GM18519 (cell line): ENCODE data around the gene CALD1.

Experiments
- ATAC-seq: cut with Tn5 transposase; IDR thresholded peaks from one replicate; pipeline ENCODE4 v1.9.1; 2021; ENCODE audit warnings: mild to moderate bottlenecking, moderate library complexity; ENCODE audit not compliant: unreplicated experiment, low FRiP score

CALD1 gene

DNA sequence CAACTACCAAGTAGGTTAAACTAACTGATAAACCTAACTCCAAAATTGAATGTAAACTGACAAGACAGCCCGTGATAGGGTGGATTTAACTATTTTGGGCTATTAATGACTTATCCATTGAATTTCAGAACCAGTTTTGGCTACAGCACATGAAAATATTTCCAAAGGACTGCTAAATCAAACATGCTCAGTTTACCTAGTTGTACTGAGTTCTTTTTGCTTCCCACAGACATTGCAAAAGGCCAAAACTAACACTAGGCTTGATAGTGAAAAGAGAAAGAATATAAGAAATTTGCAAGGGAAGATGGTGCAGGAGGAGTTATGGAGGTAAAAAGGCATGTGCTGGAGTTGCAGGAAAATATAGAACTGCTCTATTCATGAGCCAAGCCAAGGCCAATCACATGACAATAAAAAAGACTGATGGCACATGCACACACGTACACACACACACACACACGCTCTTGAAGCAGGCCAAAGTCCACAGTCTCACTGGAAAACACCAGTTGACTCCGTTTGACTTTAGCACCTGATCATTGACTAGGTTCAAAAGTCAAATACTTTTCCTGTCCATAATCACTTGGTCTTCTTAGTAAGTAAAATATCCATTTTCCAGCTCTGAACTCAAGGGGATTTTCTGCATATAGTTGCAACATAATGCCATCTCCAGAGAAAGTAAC, 130.9 kb downstream of the CALD1 start:
- no peak for ATAC-seq

DNA sequence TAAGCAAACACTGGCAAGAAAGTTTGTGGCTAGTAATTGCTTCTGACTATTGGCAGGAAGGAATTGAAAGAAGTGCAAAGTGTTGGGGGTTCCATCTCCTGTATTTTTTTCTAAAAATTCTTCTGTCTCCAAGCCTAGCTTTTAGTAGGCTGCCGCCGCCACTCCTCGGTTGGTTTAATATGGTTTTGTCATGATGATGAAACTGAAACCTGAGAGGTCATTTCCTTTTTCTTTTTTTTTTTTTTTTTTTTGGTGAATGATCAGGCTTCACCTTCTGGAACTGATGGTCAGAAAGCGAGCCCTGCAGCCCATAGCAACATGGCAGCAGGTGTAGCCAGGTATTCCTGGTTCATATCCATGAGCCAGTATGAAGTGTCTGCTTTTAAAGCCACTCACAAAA, 131.5 kb downstream of the CALD1 start:
- ATAC-seq, result no peak

DNA sequence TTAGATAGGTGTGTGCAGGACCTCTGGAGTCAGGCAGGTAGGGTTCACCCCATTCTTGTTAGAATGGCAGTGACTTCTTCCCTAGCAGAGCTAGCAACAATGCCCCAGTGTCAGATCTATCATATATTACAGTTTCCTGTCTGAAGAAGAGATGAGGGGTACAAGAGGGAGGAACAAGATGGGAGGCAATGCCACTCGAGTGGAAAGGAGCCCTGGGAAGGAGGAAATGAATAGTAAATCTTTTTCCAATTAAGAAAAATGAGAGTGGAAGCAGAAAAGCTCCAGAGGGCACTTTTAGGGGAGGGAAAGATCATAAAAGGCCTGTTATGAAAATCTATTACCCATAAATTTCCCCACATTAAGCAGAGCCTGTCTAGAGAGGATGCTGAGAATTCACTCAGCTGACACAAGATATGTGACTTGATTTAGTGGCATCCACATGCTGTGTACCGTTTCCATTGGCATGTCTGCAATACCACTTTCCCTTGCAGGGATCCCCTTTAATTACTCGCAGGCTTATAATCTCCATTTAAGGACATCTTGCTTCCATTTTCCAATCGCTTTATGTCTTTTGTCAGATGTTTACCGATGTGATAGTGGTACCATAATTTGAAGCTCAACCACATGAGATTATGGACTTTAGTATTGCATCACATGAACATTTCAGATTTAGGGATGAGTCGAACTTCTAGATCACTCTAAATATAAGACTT, 136.9 kb downstream of the CALD1 start:
- ATAC-seq, result no peak

DNA sequence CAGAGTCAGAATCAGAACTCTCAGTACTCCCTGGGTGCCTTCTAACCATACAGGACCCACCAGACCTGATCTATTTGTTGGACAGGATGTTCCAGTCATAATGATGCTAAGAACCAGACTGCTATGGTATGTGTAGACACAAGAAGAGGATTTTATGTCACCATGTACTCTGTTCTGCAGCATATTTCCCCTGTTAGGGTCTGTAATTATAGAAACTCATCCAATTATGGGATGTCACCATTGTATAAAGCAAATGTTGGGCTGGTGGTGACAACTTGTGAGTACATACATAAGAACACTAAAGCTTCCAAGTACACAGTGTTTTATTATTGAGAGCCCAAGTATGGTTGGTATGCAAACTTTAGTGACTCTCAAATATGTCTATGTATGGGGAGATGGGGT, 139.8 kb downstream of the CALD1 start:
- peak; percentile 83 for ATAC-seq

DNA sequence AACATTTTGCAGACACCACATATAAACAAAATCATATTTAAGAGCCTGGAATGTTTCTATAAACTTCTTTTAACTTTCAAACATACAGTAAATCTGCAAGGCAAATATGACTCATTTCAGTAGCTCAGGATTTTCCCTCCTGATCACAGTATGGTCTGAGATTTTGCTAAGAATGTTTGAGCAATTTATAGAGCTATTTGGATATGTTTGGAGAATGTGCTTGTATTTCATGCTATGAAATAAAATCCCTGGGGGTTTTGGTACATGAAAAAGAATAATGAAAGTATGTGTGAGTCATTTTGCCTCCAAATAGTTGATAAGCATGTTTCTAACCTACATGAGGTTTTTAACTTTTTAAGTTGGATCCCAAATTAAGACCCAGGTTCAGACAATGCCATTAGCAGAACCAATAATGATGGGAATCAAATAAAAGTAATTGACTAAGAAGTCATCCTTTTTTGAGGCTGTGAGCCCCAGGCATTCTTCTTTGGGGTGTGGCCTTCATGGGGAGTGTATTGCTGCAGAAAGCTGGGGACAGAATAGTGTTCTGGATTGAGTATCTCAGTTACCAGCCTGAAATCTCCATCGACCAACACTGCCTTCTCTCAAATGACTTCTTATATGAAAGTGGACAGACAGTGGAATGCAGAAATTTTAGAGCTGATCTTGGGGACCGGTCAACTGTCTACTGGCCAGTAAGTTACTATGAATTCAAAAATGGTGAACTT, 140.8 kb downstream of the CALD1 start:
- ATAC-seq, result peak; percentile 28

DNA sequence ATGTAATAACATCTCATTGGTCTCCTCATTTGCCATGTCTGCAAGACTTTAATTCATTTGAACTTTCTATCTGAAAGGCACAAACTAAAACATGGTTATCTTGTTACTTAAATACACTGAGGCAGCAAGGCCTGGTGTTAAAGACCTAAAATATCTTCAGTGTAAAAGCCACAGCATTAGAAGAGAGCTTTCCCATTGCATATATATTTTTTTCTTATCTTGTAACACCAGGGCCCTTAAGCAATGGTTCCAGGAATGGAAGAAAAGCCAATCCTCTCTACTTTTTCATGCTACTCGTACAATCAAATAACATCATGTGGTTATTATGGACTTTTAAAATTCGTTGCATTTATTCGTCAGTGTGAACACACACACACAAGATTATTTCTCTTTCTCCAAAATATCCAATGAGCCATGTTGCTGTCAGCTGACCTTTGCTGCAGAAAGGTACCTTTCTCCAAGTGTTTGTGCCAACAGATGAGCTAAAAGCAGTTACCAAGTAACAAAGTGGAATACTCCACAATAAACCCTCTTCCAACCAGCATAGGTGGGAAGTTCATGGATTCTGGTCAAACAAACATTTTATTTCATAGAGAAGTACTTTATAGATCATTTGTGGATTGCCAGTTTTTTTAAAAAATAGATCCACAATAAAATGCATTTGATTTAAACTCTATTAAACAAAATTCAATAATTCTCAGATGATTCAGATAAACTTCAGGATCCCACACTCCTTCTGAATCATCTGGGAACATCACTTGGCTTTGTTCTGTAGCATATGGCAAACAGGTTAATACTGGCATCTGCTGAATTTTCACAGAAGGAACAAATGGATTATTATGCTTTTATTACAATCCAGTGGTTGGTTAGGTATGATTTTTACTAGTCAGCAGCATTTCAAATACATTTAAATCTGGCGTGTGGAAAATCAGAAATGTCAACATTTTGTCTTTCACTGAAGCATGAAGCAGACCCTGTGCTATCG, 143.6 kb downstream of the CALD1 start:
- ATAC-seq, result no peak

DNA sequence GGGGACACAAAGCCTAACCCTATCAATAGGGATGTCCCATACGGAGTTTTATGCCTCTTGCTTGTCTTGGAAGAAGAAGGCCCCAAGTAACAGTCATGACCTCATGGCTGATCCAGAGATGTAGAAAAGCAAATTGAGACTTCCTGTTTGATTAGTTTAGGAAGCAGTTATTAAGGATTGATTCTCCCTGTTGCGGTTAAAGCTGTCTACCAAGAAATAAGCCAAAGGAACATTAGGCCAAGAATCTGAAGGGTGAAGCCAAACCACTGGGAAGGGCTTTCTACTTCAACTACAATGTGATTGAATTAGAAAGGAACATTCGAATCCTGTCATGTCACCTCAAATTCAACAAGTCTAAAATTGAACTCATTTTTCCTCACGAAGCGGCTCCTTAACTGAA, 146.3 kb downstream of the CALD1 start:
- no peak for ATAC-seq

DNA sequence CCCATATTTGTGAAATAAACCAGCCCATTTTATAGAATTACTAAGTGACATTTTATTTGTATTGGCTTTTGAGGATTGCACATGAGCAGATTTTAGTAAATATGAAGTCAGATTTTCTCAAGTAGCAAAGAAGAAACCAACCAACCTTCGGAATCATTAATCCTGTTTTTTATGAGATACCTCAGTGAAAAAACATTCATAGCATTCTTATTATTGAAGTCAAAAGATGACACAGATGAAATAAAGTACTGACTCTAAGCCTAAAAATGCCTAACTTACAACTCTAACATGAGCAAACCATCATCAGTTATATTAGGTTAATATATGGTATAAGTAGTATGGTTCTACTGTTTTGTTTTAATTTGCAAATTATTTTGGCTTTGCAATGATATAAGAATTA, 147.0 kb downstream of the CALD1 start:
- no peak for ATAC-seq

DNA sequence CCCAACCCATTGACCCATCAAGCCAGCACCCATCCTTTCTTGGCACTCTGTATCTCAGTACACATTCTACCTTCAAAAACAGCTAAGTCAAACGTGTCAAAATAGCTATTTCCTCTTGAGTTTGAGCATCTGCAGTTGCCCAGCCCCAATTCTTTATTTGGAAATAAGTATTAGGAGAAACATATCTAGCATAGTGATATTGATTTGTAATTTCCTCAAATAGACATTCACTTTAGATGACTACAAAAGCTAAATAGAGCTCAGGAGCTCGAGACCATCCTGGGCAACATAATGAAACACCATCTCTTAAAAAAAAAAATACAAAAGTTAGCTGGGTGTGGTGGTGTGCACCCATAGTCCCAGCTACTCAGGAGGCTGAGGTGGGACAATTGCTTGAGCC, 147.6 kb downstream of the CALD1 start:
- no peak for ATAC-seq

DNA sequence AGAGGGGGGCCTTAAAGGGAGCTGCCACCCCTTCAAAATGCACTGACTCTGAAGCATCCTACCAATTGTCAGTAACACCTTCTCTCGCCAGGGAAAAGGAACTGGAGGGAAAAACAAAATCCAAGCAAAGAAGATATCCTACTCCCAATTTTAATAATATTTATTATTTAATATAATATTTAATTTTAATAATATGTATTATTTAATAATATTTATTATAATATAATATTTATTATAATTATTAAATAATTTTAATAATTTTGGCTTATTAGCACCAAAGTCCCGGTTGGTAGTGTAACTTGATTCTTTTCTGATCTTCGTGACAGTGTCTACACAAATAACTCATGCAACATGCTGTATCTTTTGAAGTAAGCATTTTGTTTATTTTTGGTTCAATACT, 148.3 kb downstream of the CALD1 start:
- ATAC-seq, result no peak

DNA sequence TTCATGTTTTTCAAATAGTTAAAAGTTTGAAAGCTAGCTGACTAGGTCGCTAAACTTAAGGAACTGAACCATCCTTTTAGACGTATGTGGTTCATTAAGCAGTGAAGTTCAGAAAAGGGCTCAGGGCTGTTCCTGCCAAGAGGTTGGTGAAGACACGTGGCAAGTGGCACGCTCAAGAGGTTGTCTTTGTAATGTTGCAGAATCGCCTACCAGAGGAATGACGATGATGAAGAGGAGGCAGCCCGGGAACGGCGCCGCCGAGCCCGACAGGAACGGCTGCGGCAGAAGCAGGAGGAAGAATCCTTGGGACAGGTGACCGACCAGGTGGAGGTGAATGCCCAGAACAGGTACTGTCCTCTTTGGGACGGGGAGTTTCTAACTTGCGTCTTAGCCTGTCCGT, 149.1 kb downstream of the CALD1 start:
- ATAC-seq, result no peak

DNA sequence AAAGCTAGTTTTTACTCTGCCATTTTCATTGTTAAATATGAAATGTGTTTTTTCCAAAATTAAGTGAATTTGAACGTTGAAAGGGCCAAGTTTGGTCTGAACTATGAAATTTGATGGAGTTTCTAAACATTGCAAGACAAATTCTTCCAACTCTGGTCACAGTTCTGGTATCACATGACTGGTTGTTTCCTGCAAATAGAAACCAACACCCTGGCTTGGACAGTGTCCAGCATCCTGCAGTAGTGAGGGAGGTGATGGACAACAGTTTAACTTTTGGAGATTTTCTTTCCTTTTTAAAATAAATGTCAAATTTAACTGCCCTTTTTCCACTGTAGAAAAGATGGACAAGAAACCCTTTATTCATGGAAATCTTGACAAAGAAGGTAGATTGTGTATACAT, 152.1 kb downstream of the CALD1 start:
- no peak for ATAC-seq

DNA sequence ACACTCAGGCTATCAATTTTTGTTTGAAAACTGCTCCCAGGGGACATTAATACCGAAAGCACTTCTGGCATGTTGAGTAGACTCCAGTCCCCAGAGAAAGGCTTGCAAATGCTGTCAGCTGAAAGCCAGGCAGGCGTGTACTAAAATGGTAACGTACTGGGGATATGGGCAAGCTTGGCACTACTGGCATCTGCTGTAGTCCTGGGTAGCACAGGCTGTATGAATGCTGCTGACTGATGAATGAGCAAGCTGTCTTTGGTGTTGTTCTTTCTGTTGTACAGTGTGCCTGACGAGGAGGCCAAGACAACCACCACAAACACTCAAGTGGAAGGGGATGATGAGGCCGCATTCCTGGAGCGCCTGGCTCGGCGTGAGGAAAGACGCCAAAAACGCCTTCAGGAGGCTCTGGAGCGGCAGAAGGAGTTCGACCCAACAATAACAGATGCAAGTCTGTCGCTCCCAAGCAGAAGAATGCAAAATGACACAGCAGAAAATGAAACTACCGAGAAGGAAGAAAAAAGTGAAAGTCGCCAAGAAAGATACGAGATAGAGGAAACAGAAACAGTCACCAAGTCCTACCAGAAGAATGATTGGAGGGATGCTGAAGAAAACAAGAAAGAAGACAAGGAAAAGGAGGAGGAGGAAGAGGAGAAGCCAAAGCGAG, 153.4 kb downstream of the CALD1 start:
- no peak for ATAC-seq

DNA sequence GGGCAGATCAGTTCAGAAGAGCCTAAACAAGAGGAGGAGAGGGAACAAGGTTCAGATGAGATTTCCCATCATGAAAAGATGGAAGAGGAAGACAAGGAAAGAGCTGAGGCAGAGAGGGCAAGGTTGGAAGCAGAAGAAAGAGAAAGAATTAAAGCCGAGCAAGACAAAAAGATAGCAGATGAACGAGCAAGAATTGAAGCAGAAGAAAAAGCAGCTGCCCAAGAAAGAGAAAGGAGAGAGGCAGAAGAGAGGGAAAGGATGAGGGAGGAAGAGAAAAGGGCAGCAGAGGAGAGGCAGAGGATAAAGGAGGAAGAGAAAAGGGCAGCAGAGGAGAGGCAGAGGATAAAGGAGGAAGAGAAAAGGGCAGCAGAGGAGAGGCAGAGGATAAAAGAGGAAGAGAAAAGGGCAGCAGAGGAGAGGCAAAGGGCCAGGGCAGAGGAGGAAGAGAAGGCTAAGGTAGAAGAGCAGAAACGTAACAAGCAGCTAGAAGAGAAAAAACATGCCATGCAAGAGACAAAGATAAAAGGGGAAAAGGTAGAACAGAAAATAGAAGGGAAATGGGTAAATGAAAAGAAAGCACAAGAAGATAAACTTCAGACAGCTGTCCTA, 154.1 kb downstream of the CALD1 start:
- ATAC-seq, result no peak

DNA sequence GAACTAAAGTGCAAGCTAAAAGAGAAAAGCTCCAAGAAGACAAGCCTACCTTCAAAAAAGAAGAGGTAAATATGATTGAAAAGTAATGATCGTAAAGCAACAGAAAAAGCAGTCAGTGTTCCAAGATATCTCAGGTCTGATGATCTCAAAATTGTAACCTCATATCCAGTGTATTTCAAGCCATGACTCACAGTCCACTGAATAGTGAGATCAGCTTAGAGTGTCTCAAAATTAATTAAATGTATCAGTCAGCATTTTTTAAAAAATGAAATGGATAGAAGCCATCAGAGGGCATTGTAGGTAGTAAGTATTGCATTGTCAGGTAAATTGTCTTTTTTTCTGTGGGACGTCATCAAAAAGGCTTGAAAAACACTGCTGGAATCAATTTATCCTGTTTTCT, 156.3 kb downstream of the CALD1 start:
- ATAC-seq, result no peak

DNA sequence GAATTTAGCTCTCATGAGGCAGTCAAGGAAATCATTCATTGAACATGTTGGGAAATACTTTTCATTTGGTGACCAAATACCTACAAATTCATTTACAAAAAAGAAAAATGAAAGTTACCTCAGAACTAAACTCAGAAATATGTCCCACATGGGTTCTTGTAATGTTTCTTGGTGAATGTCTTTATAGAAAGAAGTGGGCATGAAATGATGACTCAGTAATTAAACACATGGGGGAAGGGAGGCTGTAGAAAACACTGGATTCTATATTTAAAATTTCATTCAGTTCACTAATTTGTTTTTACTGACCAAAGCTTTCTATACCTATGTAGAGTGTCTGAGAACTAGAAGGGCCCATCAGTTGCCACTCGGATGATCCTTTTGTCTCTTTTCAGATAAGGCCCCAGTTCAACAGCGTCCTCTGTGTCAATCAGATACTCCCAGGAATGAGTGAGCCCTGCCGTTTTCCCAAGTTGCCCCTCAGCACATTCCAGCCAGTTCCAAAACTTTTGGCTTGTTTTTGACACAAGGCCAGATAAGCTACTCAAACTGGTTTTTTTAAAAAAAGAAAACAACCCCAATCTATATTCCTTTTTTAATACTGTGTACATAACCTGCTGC, 157.6 kb downstream of the CALD1 start:
- ATAC-seq, result no peak

DNA sequence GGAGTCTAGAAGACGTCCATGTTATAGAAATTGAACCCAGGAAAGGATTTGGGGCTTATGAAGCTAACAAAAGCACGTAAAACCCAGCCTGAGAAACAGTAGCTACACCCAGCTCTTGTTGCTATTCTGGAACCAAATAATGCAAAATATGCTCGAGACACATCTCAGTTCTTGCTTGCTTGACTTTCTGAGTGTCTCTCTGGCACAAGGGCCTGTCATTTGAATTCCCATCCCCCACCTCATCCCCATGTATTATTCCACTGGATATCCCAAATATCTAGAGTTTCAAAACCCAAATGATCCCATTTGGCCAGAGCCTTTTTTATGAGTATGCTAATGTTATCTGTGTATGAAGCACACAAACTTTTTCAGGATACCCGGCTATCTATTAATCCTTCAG, 158.7 kb downstream of the CALD1 start:
- no peak for ATAC-seq

DNA sequence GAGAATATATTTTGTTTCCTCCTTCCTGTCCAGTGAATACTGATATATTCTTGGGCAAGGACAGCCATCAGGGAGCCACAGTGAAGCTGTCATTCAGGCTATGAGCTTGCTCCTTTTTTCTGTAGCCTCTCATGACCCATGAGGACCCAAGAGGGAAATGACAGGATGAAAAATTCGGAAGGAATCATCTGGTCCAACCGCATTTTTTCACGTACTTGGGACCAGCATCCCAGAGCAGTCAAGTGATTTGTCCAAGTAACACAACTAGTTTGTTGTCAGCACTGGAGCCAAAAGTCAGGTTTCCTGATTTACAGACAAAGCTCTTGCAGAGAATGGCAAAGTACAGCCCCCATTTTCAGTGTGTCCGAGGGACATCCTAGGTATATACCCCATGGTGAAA, 159.7 kb downstream of the CALD1 start:
- no peak for ATAC-seq

DNA sequence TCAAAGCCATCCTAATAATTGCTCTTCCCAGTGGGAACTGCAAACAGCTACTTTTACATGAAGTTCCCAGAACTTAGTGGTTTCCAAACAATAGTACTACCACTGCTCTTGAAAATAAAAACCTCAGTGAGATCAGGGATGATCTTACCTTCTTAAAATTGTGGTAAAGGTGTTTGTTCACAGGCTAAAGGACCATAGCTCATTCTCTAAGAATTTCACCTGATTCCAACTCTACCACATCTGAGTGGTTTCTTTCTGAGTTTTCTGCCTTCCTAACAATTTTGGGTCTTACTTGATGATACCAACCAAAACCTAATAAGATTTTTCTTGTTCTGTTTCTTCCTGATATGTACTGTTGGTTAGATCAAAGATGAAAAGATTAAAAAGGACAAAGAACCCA, 161.3 kb downstream of the CALD1 start:
- ATAC-seq, result no peak
